GM12878 (cell line): ENCODE measurements around the gene SETD5. TPM values are rescaled to one million over a fixed set of nuclear protein-coding genes. Genes with fewer than 3 reads are reported as not detected.

Experiments
- ATAC-seq: fragments of 200-7000 bp; cut with Tn5 transposase; 3 replicates; pipeline ENCODE4 v1.9.1; 2020; ENCODE audit warnings: mild to moderate bottlenecking, moderate library complexity
- BruUV-seq: library from RNA; stranded (reverse); fragments of 400-500 nt; replicated peaks from 2 replicates; lab custom pipeline; 2021; lab: Mats Ljungman, UMichigan
- CTCF ChIA-PET: fragments of 300-600 bp; sonication (Branson Sonifier 250); formaldehyde crosslinking; extraction: SDS; loops from one replicate; lab custom pipeline; 2021; ENCODE audit warnings: inconsistent platforms; lab: Yijun Ruan, JAX
- POLR2A ChIA-PET: fragments of 350-600 bp; formaldehyde crosslinking; extraction: SDS; loops from one replicate; lab custom pipeline; 2021; ENCODE audit warnings: inconsistent platforms; lab: Charles Lee
- RAD21 ChIA-PET: fragments of 300-600 bp; sonication (Branson Sonifier 250); formaldehyde crosslinking; loops from one replicate; lab custom pipeline; 2023; ENCODE audit warnings: antibody characterized with exemption; ENCODE audit not compliant: unreplicated experiment; lab: Charles Lee
- SMC1A ChIA-PET: fragments of 300-600 bp; sonication (Branson Sonifier 250); formaldehyde crosslinking; loops from one replicate; lab custom pipeline; 2023; ENCODE audit not compliant: unreplicated experiment, uncharacterized antibody; lab: Charles Lee
- DNase-seq: peaks from one replicate; pipeline ENCODE4 v3.0.0-alpha.2; 2011; ENCODE audit warnings: low read depth, low spot score
- FAIRE-seq: peaks from 3 replicates; lab custom pipeline; 2011; peaks lifted over from hg19 to GRCh38; lab: Jason Lieb, UNC
- H2AFZ ChIP-seq: 2 replicates; pipeline ENCODE4 v1.6.0; 2011; ENCODE audit warnings: low read depth, low read length, control low read depth; ENCODE audit not compliant: control insufficient read depth
- H3K27ac ChIP-seq: 2 replicates; pipeline ENCODE4 v1.5.1; 2011; ENCODE audit warnings: control low read depth; ENCODE audit not compliant: control insufficient read depth, insufficient read depth
- H3K27me3 ChIP-seq, 2 experiments: replicated peaks in 1 of 2; 2 replicates each; pipeline versions ENCODE4 v1.6.0 to v1.6.1; 2011; ENCODE audit warnings: low read length in 1 of 2; ENCODE audit not compliant: control insufficient read depth in 2 of 2, insufficient read depth in 2 of 2
- H3K36me3 ChIP-seq, 2 experiments: 2 replicates each; pipeline ENCODE4 v1.5.1; 2011; ENCODE audit warnings: low read length in 1 of 2; ENCODE audit not compliant: control insufficient read depth in 2 of 2, insufficient read depth in 2 of 2
- H3K4me1 ChIP-seq: 2 replicates; pipeline ENCODE4 v1.6.1; 2011; ENCODE audit warnings: mild to moderate bottlenecking, low read length, moderate library complexity, mixed read lengths; ENCODE audit not compliant: control insufficient read depth, insufficient read depth
- H3K4me2 ChIP-seq: 2 replicates; pipeline ENCODE4 v1.6.0; 2011; ENCODE audit warnings: control low read depth; ENCODE audit not compliant: control insufficient read depth, insufficient read depth
- H3K4me3 ChIP-seq: fragments of 200-600 bp; sonication (generic); 2 replicates; pipeline ENCODE4 v1.5.1; 2016
- H3K79me2 ChIP-seq: 2 replicates; pipeline ENCODE4 v1.6.0; 2011; ENCODE audit warnings: low read length; ENCODE audit not compliant: control insufficient read depth, insufficient read depth
- H3K9ac ChIP-seq: 2 replicates; pipeline ENCODE4 v1.8.0; 2011; ENCODE audit warnings: low read length, control low read depth, mixed read lengths; ENCODE audit not compliant: control insufficient read depth, insufficient read depth
- H3K9me3 ChIP-seq: replicated peaks from 3 replicates; pipeline ENCODE4 v1.5.1; 2011; ENCODE audit warnings: mild to moderate bottlenecking, low read length; ENCODE audit not compliant: control insufficient read depth, insufficient read depth
- H4K20me1 ChIP-seq: 2 replicates; pipeline ENCODE4 v1.6.0; 2011; ENCODE audit not compliant: control insufficient read depth, insufficient read depth
- CHD1 ChIP-seq: IDR thresholded peaks from 2 replicates; pipeline ENCODE4 v1.6.1; 2012; ENCODE audit warnings: low read depth, low read length, improper control_type of control experiment
- CHD2 ChIP-seq: IDR thresholded peaks from 2 replicates; pipeline ENCODE4 v1.6.1; 2011; ENCODE audit warnings: low read depth, low read length, improper control_type of control experiment, borderline replicate concordance
- ELK1 ChIP-seq: IDR thresholded peaks from 2 replicates; pipeline ENCODE4 v1.6.1; 2012; ENCODE audit warnings: low read depth, low read length, improper control_type of control experiment
- ESRRA ChIP-seq: IDR thresholded peaks from 2 replicates; pipeline ENCODE4 v1.6.1; 2012; ENCODE audit warnings: mild to moderate bottlenecking, low read length, improper control_type of control experiment
- IRF5 ChIP-seq: fragments of 450-650 bp; IDR thresholded peaks from 2 replicates; pipeline ENCODE4 v1.6.1; 2017; ENCODE audit warnings: borderline replicate concordance
- KAT2A ChIP-seq: conservative IDR thresholded peaks from 2 replicates; pipeline ENCODE4 v1.6.1; 2011; ENCODE audit warnings: low read depth, low read length; ENCODE audit not compliant: control insufficient read depth
- MAX ChIP-seq: IDR thresholded peaks from 2 replicates; pipeline ENCODE4 v1.6.1; 2012; ENCODE audit warnings: low read depth, low read length, improper control_type of control experiment
- NFIC ChIP-seq: IDR thresholded peaks from 2 replicates; pipeline ENCODE4 v1.6.1; 2012; ENCODE audit warnings: low read depth, mild to moderate bottlenecking, inconsistent platforms, low read length, moderate library complexity
- NRF1 ChIP-seq: conservative IDR thresholded peaks from 2 replicates; pipeline ENCODE4 v1.6.1; 2011; ENCODE audit warnings: mild to moderate bottlenecking, low read depth, low read length, improper control_type of control experiment
- RELA ChIP-seq: fragments of 450-650 bp; IDR thresholded peaks from 2 replicates; pipeline ENCODE4 v1.8.0; 2014; ENCODE audit warnings: borderline replicate concordance; ENCODE audit not compliant: partially characterized antibody
- RELB ChIP-seq: fragments of 450-650 bp; IDR thresholded peaks from 2 replicates; pipeline ENCODE4 v1.6.1; 2017; ENCODE audit warnings: low read depth, mild to moderate bottlenecking, moderate library complexity
- SMAD1 ChIP-seq: fragments of 450-650 bp; IDR thresholded peaks from 2 replicates; pipeline ENCODE4 v1.6.1; 2018; ENCODE audit warnings: mild to moderate bottlenecking, low read depth; ENCODE audit not compliant: partially characterized antibody
- SRF ChIP-seq, 2 experiments: IDR thresholded peaks; 2 replicates each; pipeline ENCODE4 v1.6.1; 2011; ENCODE audit warnings: low read depth in 2 of 2, low read length in 2 of 2, mild to moderate bottlenecking in 1 of 2, moderate library complexity in 1 of 2
- YY1 ChIP-seq: IDR thresholded peaks from 2 replicates; pipeline ENCODE4 v1.6.1; 2011; ENCODE audit warnings: low read depth, mild to moderate bottlenecking, low read length
- ZNF24 ChIP-seq: fragments of 450-650 bp; IDR thresholded peaks from 2 replicates; pipeline ENCODE4 v1.6.1; 2017; ENCODE audit warnings: antibody characterized with exemption, mild to moderate bottlenecking
- WGBS: methylation state at CpG from one replicate; pipeline ENCODE4 v1.1.6; 2016; ENCODE audit warnings: low lambda C conversion rate; ENCODE audit not compliant: insufficient replicate concordance, insufficient coverage; ENCODE audit errors: missing lambda C conversion rate; 5-methylcytosine and 5-hydroxymethylcytosine counted together
- in situ Hi-C: fragments of 300-500 bp; cut with MboI; formaldehyde crosslinking; loops from 9 replicates; pipeline ENCODE4 v1.14.3; 2018; ENCODE audit warnings: mixed read lengths
- intact Hi-C: fragments of 100-400 bp; cut with micrococcal nuclease; formaldehyde crosslinking; loops from one replicate; pipeline ENCODE4 v1.14.2; 2022; ENCODE audit not compliant: unreplicated experiment
- polyA plus RNA-seq, 11 experiments: library from polyadenylated mRNA; depleted of rRNA in 4 of 11; unstranded in 6 of 11; stranded (reverse) in 5 of 11; fragments of >200 nt; fragmentation: Nextera tagmentation in 4 of 11; fragmentation: Illumina TruSeq in 1 of 11; extraction: Ambion mirVana in 4 of 11; extraction: Trizol in 1 of 11; gene quantifications; 1 replicate in 1 of 11; 2 replicates in 10 of 11; pipeline versions ENCODE4 v1.2.1 to v1.2.3, GENCODE V29; 2011 to 2016; ENCODE audit warnings: inconsistent platforms in 2 of 11, missing spikeins in 2 of 11, low read depth in 1 of 11
- total RNA-seq, 4 experiments: library from RNA; depleted of rRNA in 3 of 4; stranded (reverse); fragments of >200 nt in 3 of 4; fragmentation: Illumina TruSeq in 1 of 4; extraction: Trizol in 1 of 4; gene quantifications; 2 replicates each; pipeline versions ENCODE4 v1.2.1 to v1.2.3, GENCODE V29; 2013 to 2021

SETD5 gene
- total and polyA plus RNA-seq, 10 of the 15 experiments (the other 5 are each of a cell fraction or from before 2014, with no cell fraction given) = 8.2 to 94.0 (median 55.4) TPM

GRCh38 chr3:9403463-9403862, 6.0 kb downstream of the SETD5 start:
- H3K4me3 ChIP-seq = peak overlapping the region; percentile 59; the same call in 1 of the 2 replicates
- no peak overlapping the region for H2AFZ ChIP-seq
- no peak for DNase-seq
- WGBS = 21% methylated on average over 2 of the region's 2 CpGs
- ChIA-PET CTCF (interaction anchor here (0.8 to 2.7 kb wide), 6 partner anchors 8 to 50 kb away, joined by 3 to 21 read pairs (median 4); no protein-coding TSS in a partner anchor), RAD21 (interaction anchor here (0.6 to 3.4 kb wide), 7 partner anchors 8 to 50 kb away, joined by 3 to 20 read pairs (median 5); partner anchors contain the start of gene THUMPD3), POLR2A (interaction anchor here (0.9 to 4.1 kb wide), 3 partner anchors 9 to 37 kb away, joined by 3 to 24 read pairs (median 5); no protein-coding TSS in a partner anchor), SMC1A (interaction anchor here (0.6 to 4.1 kb wide), 7 partner anchors 9 to 53 kb away, joined by 3 to 43 read pairs (median 5); partner anchors contain the start of gene THUMPD3)
- H3K9me3 ChIP-seq = no peaks in the 10 kb centered on the region; the same call in 2 of the 3 replicates
- no TSS peak for BruUV-seq
- H3K4me1 ChIP-seq = peaks cover 5% of the 10 kb centered on the region; the same call in 1 of the 2 replicates
- peaks cover 4% of the 10 kb centered on the region for H4K20me1 ChIP-seq
- H3K4me2 ChIP-seq = peak overlapping the region; percentile 45; the same call in 1 of the 2 replicates
- peaks cover 0 to 5% of the 10 kb centered on the region in 2 experiments; a peak in 1 of 4 replicates for H3K36me3 ChIP-seq
- in situ Hi-C loops = no loop called here
- no peak overlapping the region for H3K27ac ChIP-seq
- no peak for ATAC-seq
- no peaks in the 10 kb centered on the region for H3K27me3 ChIP-seq
- H3K9ac ChIP-seq = no peak overlapping the region
- FAIRE-seq = no peak
- H3K79me2 ChIP-seq = peaks cover 99% of the 10 kb centered on the region
- intact Hi-C loops = no loop called here
- TF ChIP-seq ELK1 (no peak), IRF5 (no peak), CHD2 (no peak), RELA (no peak), NRF1 (no peak), CHD1 (no peak), SRF (IDR thresholded peaks at IDR 0.05; ENCODE audit: low read depth in 2 of 2, low read length in 2 of 2) (no peak), MAX (no peak), SMAD1 (no peak), ZNF24 (no peak), KAT2A (no peak), NFIC (no peak), RELB (no peak), YY1 (no peak), ESRRA (no peak)
